Measurements from ENCODE around the gene FCHSD2.
"Not testable (repeated sequence)": the region's sequence is repeated elsewhere in the genome, so short reads cannot be mapped to it uniquely, and the experiment has no call there.

FCHSD2 gene

DNA sequence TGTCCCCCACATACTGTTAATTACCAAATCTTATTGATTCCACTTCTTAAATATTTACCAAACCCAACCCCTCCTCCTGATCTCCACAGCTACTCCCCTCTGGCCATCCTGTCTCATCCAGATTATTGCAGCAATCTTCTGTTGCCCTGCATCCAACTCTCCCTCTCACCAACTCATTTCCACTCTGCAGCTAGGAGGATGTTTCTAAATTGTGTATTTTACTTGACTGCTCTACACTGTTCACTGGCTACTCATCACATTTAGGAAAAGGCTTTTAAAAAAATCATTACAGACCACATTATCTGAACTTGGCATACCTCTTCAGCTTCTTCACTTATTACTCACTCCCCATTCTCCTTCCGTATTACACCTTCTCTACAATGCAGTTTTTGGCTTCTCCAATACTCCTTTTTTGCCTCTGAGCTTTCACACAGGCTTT is 210.0 kb downstream of the FCHSD2 start:
- ATAC-seq (replicated peaks) (no peak), DNase-seq (no peak)
- no peaks in the 10 kb centered on the region for H3K27me3 Mint-ChIP-seq
- H3K27ac Mint-ChIP-seq, result no peak overlapping the region
- no peak overlapping the region for H3K4me3 Mint-ChIP-seq
- H3K9me3 Mint-ChIP-seq, result no peaks in the 10 kb centered on the region
- H3K4me1 Mint-ChIP-seq (ENCODE audit: low read depth in 2 of 2), result no peaks in the 10 kb centered on the region
- H3K36me3 Mint-ChIP-seq (ENCODE audit: insufficient read depth), result no peaks in the 10 kb centered on the region

DNA sequence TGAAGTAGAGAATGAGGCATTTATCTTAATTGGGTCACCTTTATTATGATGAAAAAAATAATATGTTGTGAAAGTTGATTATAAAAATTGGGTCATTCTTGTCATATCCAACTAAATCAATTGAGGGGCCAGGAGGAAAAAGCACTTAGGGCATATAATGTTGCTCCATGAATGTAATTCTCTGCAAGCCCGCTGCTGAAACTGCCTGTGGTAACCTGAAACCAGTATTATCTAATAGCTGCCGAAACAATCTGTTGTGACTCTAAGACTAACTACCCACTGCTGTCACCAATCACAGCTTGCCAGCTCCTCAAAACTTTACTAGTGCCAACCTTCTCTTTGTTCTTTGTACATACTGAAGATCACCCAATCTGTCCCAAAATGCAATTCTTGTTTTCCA is 212.1 kb downstream of the FCHSD2 start:
- H3K4me1 Mint-ChIP-seq (ENCODE audit: low read depth in 2 of 2), result no peaks in the 10 kb centered on the region
- H3K36me3 Mint-ChIP-seq (ENCODE audit: insufficient read depth), result no peaks in the 10 kb centered on the region
- H3K27ac Mint-ChIP-seq, result no peak overlapping the region
- no peaks in the 10 kb centered on the region for H3K9me3 Mint-ChIP-seq
- ATAC-seq (replicated peaks) (no peak), DNase-seq (no peak)
- no peak overlapping the region for H3K4me3 Mint-ChIP-seq
- H3K27me3 Mint-ChIP-seq, result no peaks in the 10 kb centered on the region

DNA sequence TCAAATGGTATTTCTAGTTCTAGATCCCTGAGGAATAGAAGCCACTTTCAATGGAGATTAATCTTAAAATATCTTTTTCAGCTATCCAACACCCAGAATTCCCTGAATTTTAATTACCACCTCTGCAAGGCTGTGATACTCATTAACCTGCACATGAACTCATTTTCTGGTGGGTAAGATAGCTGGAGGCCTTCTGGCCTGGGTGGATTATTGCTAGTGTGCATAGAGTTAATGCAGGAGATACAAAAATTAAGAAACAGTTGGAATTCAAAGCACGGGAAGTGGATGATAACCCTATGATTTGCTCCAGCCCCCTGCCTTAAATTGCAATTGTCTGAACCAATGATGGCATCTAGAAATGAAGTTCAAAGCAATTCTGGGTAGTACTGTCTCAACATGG is 212.9 kb downstream of the FCHSD2 start:
- no peak overlapping the region for H3K4me3 Mint-ChIP-seq
- H3K9me3 Mint-ChIP-seq, result no peaks in the 10 kb centered on the region
- peak overlapping the region in 1 of 2 donors; percentile 48 for H3K27ac Mint-ChIP-seq
- H3K36me3 Mint-ChIP-seq (ENCODE audit: insufficient read depth), result no peaks in the 10 kb centered on the region
- no peaks in the 10 kb centered on the region for H3K27me3 Mint-ChIP-seq
- no peak for ATAC-seq (replicated peaks)
- no peak for DNase-seq
- H3K4me1 Mint-ChIP-seq (ENCODE audit: low read depth in 2 of 2), result no peaks in the 10 kb centered on the region

DNA sequence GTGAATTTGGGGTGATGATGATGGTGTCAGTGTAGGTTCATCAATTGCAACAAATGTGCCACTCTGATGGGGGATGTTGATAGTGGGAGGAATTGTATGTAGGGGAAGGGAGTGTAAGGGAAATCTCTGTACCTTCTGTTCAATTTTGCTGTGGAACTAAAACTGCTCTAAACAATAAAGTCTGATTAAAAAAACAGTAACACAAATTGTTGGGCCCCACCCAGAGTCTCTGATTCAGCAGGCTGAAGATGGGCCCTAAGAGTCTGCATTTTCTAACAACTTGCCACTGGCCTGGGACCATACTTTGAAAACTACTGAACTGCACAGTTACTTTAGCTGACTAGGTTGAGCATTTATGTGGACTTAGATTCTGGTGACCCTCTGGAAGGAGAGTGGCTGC is 214.7 kb downstream of the FCHSD2 start:
- Mint-ChIP-seq H3K9me3 (no peaks in the 10 kb centered on the region), H3K4me3 (no peak overlapping the region), H3K36me3 (ENCODE audit: insufficient read depth) (no peaks in the 10 kb centered on the region), H3K27me3 (no peaks in the 10 kb centered on the region), H3K27ac (peak overlapping the region in 1 of 2 donors; percentile 4), H3K4me1 (ENCODE audit: low read depth in 2 of 2) (no peaks in the 10 kb centered on the region)
- no peak for DNase-seq
- no peak for ATAC-seq (replicated peaks)

DNA sequence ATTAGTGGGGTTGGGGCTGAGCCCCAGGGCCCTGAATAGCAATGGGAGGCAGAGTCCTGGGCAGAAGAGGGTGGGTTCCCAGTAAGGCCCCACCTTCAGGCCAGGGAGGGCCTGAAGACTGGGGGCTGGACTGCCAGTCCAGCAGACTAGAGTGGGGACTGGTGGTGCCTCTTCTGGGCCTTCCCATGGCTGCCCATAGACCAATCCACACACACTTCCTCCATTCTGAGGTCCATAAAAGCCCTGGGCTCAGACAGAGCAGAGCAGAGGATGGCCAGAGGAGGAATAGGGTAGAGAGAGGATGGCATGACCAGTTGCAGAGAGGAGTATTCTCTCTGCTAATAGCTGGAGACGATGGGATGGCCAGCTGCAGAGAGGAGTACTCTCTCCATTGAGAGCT is 216.0 kb downstream of the FCHSD2 start:
- no peaks in the 10 kb centered on the region for H3K4me1 Mint-ChIP-seq (ENCODE audit: low read depth in 2 of 2)
- peak overlapping the region in 1 of 2 donors; percentile 49 for H3K27ac Mint-ChIP-seq
- H3K4me3 Mint-ChIP-seq, result no peak overlapping the region
- H3K27me3 Mint-ChIP-seq, result no peaks in the 10 kb centered on the region
- ATAC-seq (replicated peaks) (no peak), DNase-seq (no peak)
- H3K36me3 Mint-ChIP-seq (ENCODE audit: insufficient read depth), result peaks cover 4% of the 10 kb centered on the region
- no peaks in the 10 kb centered on the region for H3K9me3 Mint-ChIP-seq

DNA sequence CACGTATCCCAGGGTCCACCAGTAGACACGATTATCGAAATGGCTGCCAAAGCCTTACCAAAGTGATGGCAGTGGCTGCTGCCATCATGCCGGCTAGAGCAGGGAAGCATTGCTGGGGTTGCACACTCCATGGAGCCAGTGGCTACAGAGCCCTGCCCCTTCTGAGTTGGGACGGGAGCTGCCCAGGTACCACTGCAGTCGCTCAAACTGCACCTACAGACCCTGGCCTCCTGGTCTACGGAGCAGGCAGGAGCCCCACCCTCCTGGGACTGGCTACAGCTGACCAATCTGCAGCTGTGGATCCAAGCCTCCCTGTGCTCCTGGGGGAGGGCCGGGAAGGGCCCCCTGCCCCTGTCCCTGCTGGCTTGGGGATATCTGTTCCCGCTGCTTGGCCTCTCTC is 216.5 kb downstream of the FCHSD2 start:
- ATAC-seq (replicated peaks) (no peak), DNase-seq (no peak)
- peaks cover 4% of the 10 kb centered on the region for H3K36me3 Mint-ChIP-seq (ENCODE audit: insufficient read depth)
- H3K9me3 Mint-ChIP-seq, result no peaks in the 10 kb centered on the region
- H3K4me1 Mint-ChIP-seq (ENCODE audit: low read depth in 2 of 2), result no peaks in the 10 kb centered on the region
- H3K27ac Mint-ChIP-seq, result peak overlapping the region in 1 of 2 donors; percentile 49
- no peaks in the 10 kb centered on the region for H3K27me3 Mint-ChIP-seq
- H3K4me3 Mint-ChIP-seq, result no peak overlapping the region

DNA sequence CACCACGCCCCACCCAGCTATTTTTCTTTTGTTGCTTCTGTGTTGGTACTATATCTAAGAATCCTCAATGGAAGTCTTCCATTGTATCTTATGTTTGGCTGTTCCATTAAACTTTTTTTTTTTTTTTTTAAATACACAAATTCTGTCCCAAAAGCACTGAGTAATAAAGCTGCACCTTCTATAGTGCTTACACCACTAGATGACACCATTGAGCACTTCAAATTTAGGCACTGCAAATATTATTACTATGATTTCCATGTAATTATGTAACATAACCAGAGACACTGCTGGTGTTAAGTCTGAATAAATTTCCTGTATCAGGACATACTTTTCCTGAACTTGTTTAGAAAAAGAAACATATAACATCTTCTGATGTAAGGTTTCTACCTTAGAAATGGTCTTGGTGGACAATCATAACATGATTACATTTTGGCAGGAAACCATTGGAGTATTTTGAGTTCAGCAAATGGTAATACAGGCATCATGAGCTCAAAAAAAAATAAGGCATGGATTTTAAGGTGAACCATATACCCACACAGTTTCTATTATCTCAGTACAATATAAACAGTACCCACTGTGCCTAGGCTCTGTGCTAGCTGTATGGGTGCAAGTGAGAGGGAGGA is 217.4 kb downstream of the FCHSD2 start:
- no peak for ATAC-seq (replicated peaks)
- no peak for DNase-seq
- Mint-ChIP-seq H3K4me1 (ENCODE audit: low read depth in 2 of 2) (peaks cover 0 to 5% of the 10 kb centered on the region in 2 donors), H3K27ac (peak overlapping the region in 1 of 2 donors; percentile 28), H3K4me3 (no peak overlapping the region), H3K27me3 (no peaks in the 10 kb centered on the region), H3K36me3 (ENCODE audit: insufficient read depth) (peaks cover 4% of the 10 kb centered on the region), H3K9me3 (no peaks in the 10 kb centered on the region)

DNA sequence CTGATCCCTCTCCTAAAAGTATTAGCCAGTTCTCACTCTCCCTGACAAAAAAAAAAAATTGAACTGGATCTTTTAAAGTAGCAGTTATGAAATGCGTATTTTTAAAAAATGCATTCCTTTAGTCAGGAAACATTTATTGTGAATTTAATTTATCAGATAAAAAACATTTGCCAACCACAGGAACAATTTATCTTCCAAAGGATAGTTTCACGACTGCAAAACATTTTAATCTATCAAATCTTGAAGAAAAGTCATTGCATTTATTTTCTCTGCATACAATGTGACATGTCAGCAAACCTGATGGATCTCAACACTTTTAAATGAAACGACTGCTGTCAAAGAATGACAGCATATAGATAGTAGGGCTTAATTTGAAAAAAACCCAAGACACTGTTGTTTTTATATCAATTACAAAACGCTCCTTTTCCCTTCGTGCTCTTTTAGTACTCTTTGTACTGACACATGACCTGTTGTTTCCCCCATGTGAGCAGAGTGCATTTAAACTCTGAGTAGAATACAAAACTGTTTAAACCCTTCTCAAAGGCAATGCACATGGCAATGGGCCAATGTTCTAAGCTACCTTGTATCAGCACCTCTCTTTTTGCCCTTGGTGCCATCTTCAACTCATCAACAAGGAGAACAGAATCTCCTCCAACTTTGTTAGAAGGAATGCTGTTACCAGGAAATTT is 220.9 kb downstream of the FCHSD2 start:
- Mint-ChIP-seq H3K27ac (no peak overlapping the region), H3K9me3 (no peaks in the 10 kb centered on the region), H3K4me1 (ENCODE audit: low read depth in 2 of 2) (peaks cover 0 to 5% of the 10 kb centered on the region in 2 donors)

DNA sequence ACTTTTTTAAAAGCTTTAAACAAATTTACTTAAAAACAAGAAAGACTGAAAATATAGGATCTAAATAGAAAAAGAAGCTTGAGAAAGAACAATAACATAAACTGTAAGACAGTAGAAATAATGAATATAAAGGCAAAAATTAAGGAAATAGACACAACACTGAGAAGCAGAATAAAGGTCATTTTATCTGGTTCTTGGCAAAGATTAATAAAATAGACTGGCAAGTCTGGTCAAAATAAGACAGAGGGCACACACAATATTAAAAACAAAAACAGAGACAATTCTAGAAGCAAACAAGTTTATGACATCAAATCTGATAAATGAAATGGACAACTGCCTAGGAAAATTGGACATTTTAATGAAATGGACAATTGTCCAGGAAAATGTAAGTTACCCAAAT is 222.1 kb downstream of the FCHSD2 start:
- H3K4me3 Mint-ChIP-seq, result no peak overlapping the region
- no peaks in the 10 kb centered on the region for H3K9me3 Mint-ChIP-seq
- H3K4me1 Mint-ChIP-seq (ENCODE audit: low read depth in 2 of 2), result peaks cover 0 to 5% of the 10 kb centered on the region in 2 donors
- ATAC-seq (replicated peaks) (no peak), DNase-seq (no peak)
- H3K27me3 Mint-ChIP-seq, result no peaks in the 10 kb centered on the region
- H3K36me3 Mint-ChIP-seq (ENCODE audit: insufficient read depth), result peaks cover 18% of the 10 kb centered on the region
- no peak overlapping the region for H3K27ac Mint-ChIP-seq

More for the DNA sequence above, 220.9 kb downstream of the FCHSD2 start:
- H3K27me3 Mint-ChIP-seq, result no peaks in the 10 kb centered on the region
- peaks cover 13% of the 10 kb centered on the region for H3K36me3 Mint-ChIP-seq (ENCODE audit: insufficient read depth)
- ATAC-seq (replicated peaks), result no peak
- H3K4me3 Mint-ChIP-seq, result no peak overlapping the region
- no peak for DNase-seq

DNA sequence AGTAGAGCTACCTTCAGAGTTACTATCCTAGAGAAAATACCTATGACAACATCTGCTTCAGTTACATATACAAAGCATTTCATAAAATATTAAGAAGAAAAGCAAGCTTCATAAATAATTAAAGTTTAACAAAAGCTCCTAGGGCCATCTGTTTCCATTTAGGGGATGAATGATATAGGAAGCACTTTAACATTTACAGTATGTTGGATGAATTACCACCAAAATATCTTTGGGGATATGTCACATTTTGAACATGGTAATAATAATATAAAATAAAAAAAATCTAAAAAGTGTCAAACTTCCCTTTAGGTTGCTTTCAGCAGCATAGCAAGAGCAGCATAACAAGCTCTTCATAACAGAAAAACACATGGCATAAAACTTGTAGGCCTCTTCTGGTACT is 223.3 kb downstream of the FCHSD2 start:
- H3K4me1 Mint-ChIP-seq (ENCODE audit: low read depth in 2 of 2), result peaks cover 0 to 5% of the 10 kb centered on the region in 2 donors
- no peak for ATAC-seq (replicated peaks)
- DNase-seq, result no peak
- no peaks in the 10 kb centered on the region for H3K9me3 Mint-ChIP-seq
- peaks cover 18% of the 10 kb centered on the region for H3K36me3 Mint-ChIP-seq (ENCODE audit: insufficient read depth)
- no peak overlapping the region for H3K27ac Mint-ChIP-seq
- no peaks in the 10 kb centered on the region for H3K27me3 Mint-ChIP-seq
- no peak overlapping the region for H3K4me3 Mint-ChIP-seq

DNA sequence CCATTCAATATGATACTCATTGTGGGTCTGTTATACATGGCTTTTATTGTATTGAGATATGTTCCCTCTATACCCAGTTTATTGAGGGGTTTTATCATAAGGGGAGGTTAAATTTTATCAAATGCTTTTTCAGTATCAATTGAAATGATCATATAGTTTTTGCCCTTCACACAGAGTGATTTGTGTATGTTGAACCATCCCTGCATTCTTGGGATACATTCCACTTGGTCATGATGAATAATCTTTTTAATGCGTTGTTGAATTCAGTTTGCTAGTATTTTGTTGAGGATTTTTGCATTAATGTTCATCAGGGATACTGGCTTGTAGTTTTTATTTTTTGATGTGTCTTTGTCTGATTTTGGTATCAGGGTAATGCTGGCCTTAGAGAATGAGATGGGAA is 229.9 kb downstream of the FCHSD2 start:
- H3K4me3 Mint-ChIP-seq, result no peak overlapping the region
- H3K27ac Mint-ChIP-seq, result no peak overlapping the region
- H3K27me3 Mint-ChIP-seq, result no peaks in the 10 kb centered on the region
- peaks cover 20% of the 10 kb centered on the region for H3K36me3 Mint-ChIP-seq (ENCODE audit: insufficient read depth)
- no peaks in the 10 kb centered on the region for H3K4me1 Mint-ChIP-seq (ENCODE audit: low read depth in 2 of 2)
- no peak for DNase-seq
- ATAC-seq (replicated peaks), result no peak
- peaks cover 7% of the 10 kb centered on the region in 2 donors for H3K9me3 Mint-ChIP-seq

DNA sequence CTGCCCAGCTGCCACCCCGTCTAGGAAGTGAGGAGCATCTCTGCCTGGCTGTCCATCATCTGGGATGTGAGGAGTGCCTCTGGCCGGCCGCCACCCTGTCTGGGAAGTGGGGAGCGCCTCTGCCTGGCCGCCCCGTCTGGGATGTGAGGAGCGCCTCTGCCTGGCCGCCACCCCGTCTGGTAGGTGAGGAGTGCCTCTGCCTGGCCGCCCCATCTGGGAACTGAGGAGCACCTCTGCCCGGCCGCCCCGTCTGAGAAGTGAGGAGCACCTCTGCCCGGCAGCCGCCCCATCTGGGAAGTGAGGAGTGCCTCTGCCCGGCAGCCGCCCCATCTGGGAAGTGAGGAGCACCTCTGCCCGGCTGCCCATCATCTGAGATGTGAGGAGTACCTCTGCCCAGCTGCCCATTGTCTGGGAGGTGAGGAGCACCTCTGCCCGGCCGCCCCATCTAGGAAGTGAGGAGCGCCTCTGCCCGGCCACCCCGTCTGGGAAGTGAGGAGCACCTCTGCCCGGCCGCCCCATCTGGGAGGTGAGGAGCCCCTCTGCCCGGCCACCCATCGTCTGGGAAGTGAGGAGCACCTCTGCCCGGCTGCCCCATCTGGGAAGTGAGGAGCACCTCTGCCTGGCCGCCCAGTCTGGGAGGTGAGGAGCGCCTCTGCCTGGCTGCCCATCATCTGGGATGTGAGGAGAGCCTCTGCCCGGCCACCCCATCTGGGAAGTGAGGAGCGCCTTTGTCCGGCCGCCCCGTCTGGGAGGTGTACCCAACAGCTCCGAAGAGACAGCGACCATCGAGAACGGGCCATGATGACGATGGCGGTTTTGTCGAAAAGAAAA is 232.3 kb downstream of the FCHSD2 start:
- not testable (repeated sequence) for DNase-seq; H3K4me1 Mint-ChIP-seq (ENCODE audit: low read depth in 2 of 2); H3K9me3 Mint-ChIP-seq; H3K27me3 Mint-ChIP-seq; H3K4me3 Mint-ChIP-seq; ATAC-seq (replicated peaks); H3K27ac Mint-ChIP-seq; H3K36me3 Mint-ChIP-seq (ENCODE audit: insufficient read depth)

DNA sequence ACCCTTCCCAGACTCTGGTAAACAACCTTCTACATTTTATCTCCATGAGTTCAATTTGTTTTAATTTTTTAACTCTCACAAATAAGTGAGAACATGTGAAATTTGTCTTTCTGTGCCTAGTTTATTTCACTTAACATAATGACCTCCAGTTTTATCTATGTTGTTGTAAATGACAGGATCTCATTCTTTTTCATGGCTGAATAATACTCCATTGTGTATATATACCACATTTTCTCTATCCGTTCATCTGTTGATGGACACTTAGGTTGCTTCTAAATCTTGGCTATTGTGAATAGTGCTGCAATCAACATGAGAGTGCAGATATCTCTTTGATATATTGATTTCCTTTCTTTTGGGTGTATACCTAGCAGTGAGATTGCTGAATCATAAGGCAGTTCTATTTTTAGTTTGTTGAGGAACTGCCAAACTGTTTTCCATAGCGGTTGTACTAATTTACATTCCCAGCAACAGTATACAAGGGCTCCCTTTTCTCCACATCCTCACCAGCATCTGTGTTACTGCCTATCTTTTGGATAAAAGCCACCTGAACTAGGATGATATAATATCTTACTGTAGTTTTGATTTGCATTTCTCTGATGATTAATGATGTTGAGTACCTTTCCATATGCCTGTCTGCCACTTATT is 234.0 kb downstream of the FCHSD2 start:
- DNase-seq (no peak), ATAC-seq (replicated peaks) (no peak)
- Mint-ChIP-seq H3K27ac (no peak overlapping the region), H3K4me3 (no peak overlapping the region), H3K36me3 (ENCODE audit: insufficient read depth) (peaks cover 6% of the 10 kb centered on the region), H3K4me1 (ENCODE audit: low read depth in 2 of 2) (no peaks in the 10 kb centered on the region), H3K27me3 (no peaks in the 10 kb centered on the region), H3K9me3 (peaks cover 7 to 10% of the 10 kb centered on the region in 2 donors)

Data from effector memory CD8-positive, alpha-beta T cell (primary cell).